ENCODE results near the gene COL15A1. TPM values are rescaled to one million over a fixed set of nuclear protein-coding genes. Genes with fewer than 3 reads are reported as not detected.

The COL15A1 gene
- total and polyA plus RNA-seq, 2 donors (not counting 1 experiment from before 2014, with no cell fraction given) = not detected

- Mint-ChIP-seq H3K27ac (no peak overlapping the region), H3K27me3 (no peaks in the 10 kb centered on the region), H3K4me1 (peaks cover 23% of the 10 kb centered on the region), H3K9me3 (ENCODE audit: insufficient read depth) (peaks cover 4% of the 10 kb centered on the region), H3K4me3 (no peak overlapping the region)
- peaks cover 15 to 17% of the 10 kb centered on the region in 2 donors for H3K4me1 ChIP-seq (ENCODE audit: control insufficient read depth in 2 of 2, insufficient read depth in 2 of 2, low read length in 2 of 2)
- no peaks in the 10 kb centered on the region for H3K27me3 ChIP-seq (replicated peaks in 1 of 4; ENCODE audit: control extremely low read depth in 1 of 4, control insufficient read depth in 3 of 4, insufficient read depth in 4 of 4, low read length in 3 of 4)
- ChIA-PET CTCF (interaction anchor here (3.5 kb wide), 1 partner anchor 43 kb away, joined by 13 read pairs; no protein-coding TSS in a partner anchor), POLR2A (no interaction called here)
- no peaks in the 10 kb centered on the region for H4K20me1 ChIP-seq (ENCODE audit: control insufficient read depth, insufficient read depth, low read length, poor library complexity, severe bottlenecking)
- H3K27ac ChIP-seq (ENCODE audit: low read length in 2 of 2) = no peak overlapping the region
- H3K79me2 ChIP-seq (ENCODE audit: control insufficient read depth, insufficient read depth, low read length) = no peaks in the 10 kb centered on the region
- no peak overlapping the region for H3K9ac ChIP-seq (ENCODE audit: low read length)
- no peak overlapping the region for H2AFZ ChIP-seq (ENCODE audit: insufficient read depth, low read depth, low read length, poor library complexity, severe bottlenecking)
- 79% methylated on average over 2 of the region's 3 CpGs for WGBS (ENCODE audit: insufficient coverage)
- H3K4me3 ChIP-seq (ENCODE audit: control extremely low read depth in 1 of 5, extremely low read depth in 1 of 5, insufficient read depth in 1 of 5, low read depth in 2 of 5, low read length in 4 of 5) = no peak overlapping the region
- ATAC-seq (ENCODE audit: low read depth) (no peak), DNase-seq (no peak)
- peaks cover 0 to 11% (median 2%) of the 10 kb centered on the region in 3 donors for H3K9me3 ChIP-seq (ENCODE audit: control extremely low read depth in 1 of 3, control insufficient read depth in 2 of 3, insufficient read depth in 1 of 3, low read length in 2 of 3)
- no peak overlapping the region for H3K4me2 ChIP-seq (replicated peaks; ENCODE audit: low read depth, low read length, poor library complexity, severe bottlenecking)
- TF ChIP-seq CTCF (IDR thresholded peaks at IDR 0.05) (no peak), EZH2 (IDR thresholded peaks at IDR 0.05; ENCODE audit: borderline replicate concordance, insufficient read depth, low read depth, low read length, poor library complexity, severe bottlenecking) (no peak)
- no peaks in the 10 kb centered on the region for H3K36me3 ChIP-seq (replicated peaks in 1 of 2; ENCODE audit: control extremely low read depth in 1 of 2, control insufficient read depth in 1 of 2, extremely low read depth in 1 of 2, insufficient read depth in 2 of 2, low read length in 1 of 2)
- intact Hi-C loops (cut with micrococcal nuclease) = no loop called here
Measured at GRCh38 chr9:99040911-99041582, 97.3 kb downstream of the COL15A1 start.

- H2AFZ ChIP-seq (ENCODE audit: insufficient read depth, low read depth, low read length, poor library complexity, severe bottlenecking) = no peak overlapping the region
- CTCF ChIA-PET = no interaction called here
- Mint-ChIP-seq H3K9me3 (ENCODE audit: insufficient read depth) (peaks cover 4% of the 10 kb centered on the region), H3K4me3 (no peak overlapping the region), H3K27ac (no peak overlapping the region), H3K4me1 (peaks cover 23% of the 10 kb centered on the region), H3K27me3 (no peaks in the 10 kb centered on the region)
- DNase-seq (no peak), ATAC-seq (ENCODE audit: low read depth) (no peak)
- H3K27me3 ChIP-seq (replicated peaks in 1 of 4; ENCODE audit: control extremely low read depth in 1 of 4, control insufficient read depth in 3 of 4, insufficient read depth in 4 of 4, low read length in 3 of 4) = no peaks in the 10 kb centered on the region
- H3K4me3 ChIP-seq (ENCODE audit: control extremely low read depth in 1 of 5, extremely low read depth in 1 of 5, insufficient read depth in 1 of 5, low read depth in 2 of 5, low read length in 4 of 5) = no peak overlapping the region
- no peaks in the 10 kb centered on the region for H3K79me2 ChIP-seq (ENCODE audit: control insufficient read depth, insufficient read depth, low read length)
- H3K36me3 ChIP-seq (replicated peaks in 1 of 2; ENCODE audit: control extremely low read depth in 1 of 2, control insufficient read depth in 1 of 2, extremely low read depth in 1 of 2, insufficient read depth in 2 of 2, low read length in 1 of 2) = no peaks in the 10 kb centered on the region
- POLR2A ChIA-PET = no interaction called here
- 100% methylated on average over 3 of the region's 4 CpGs for WGBS (ENCODE audit: insufficient coverage)
- intact Hi-C loops (cut with micrococcal nuclease) = no loop called here
- no peak overlapping the region for H3K4me2 ChIP-seq (replicated peaks; ENCODE audit: low read depth, low read length, poor library complexity, severe bottlenecking)
- H3K9me3 ChIP-seq (ENCODE audit: control extremely low read depth in 1 of 3, control insufficient read depth in 2 of 3, insufficient read depth in 1 of 3, low read length in 2 of 3) = peaks cover 0 to 11% (median 2%) of the 10 kb centered on the region in 3 donors
- no peaks in the 10 kb centered on the region for H4K20me1 ChIP-seq (ENCODE audit: control insufficient read depth, insufficient read depth, low read length, poor library complexity, severe bottlenecking)
- no peak overlapping the region for H3K27ac ChIP-seq (ENCODE audit: low read length in 2 of 2)
- H3K9ac ChIP-seq (ENCODE audit: low read length) = no peak overlapping the region
- peaks cover 15 to 17% of the 10 kb centered on the region in 2 donors for H3K4me1 ChIP-seq (ENCODE audit: control insufficient read depth in 2 of 2, insufficient read depth in 2 of 2, low read length in 2 of 2)
- TF ChIP-seq EZH2 (IDR thresholded peaks at IDR 0.05; ENCODE audit: borderline replicate concordance, insufficient read depth, low read depth, low read length, poor library complexity, severe bottlenecking) = no peak
- TF ChIP-seq CTCF (IDR thresholded peaks at IDR 0.05) = no peak
Measured at GRCh38 chr9:99041618-99042017, 97.9 kb downstream of the COL15A1 start.
